Vagina (tissue), 2 donors: Measurements from ENCODE around the gene KCP.

Source experiments
- POLR2A ChIP-seq, 2 donors: fragments of 450-650 bp; IDR thresholded peaks; one replicate each; pipeline ENCODE4 v1.6.1; 2017; ENCODE audit warnings: antibody characterized with exemption in 2 of 2, mild to moderate bottlenecking in 2 of 2, moderate library complexity in 2 of 2
- TF ChIP-seq, protein P1 (sequence below), 3 experiments: fragments of 450-650 bp in 2 of 3; fragments of 200-600 bp in 1 of 3; sonication (generic) in 1 of 3; IDR thresholded peaks; one replicate each; pipeline ENCODE4 v1.5.1; 2017 to 2019; ENCODE audit warnings: antibody characterized with exemption in 3 of 3, mild to moderate bottlenecking in 2 of 3, moderate library complexity in 2 of 3

DNA sequence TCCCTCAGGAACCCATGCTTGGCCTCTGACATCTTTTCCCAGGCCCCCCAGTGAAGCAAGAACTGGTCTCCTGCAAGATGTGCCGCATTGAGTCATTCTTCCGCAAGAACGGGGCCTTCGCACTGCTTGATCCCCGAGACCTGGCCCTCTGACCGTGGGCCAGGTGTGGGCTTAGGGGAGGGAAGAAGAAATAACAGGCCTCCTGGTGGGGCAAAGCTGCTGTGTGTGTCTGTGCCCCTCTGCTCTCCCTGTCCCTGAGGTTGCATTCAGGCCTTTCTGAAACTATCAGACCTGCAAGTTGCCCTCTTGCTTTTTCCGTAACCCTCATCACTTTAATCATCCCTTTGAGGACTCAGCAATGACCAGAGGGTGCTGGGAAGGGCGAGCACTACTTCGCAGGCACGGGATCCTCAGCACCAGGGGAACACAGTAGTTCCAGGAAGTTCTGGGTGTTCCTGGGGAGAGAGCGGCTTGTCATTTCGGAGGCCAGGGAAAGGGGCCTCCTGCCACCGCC, 41.8 kb downstream of the KCP start:
- TF ChIP-seq, protein P1, sequence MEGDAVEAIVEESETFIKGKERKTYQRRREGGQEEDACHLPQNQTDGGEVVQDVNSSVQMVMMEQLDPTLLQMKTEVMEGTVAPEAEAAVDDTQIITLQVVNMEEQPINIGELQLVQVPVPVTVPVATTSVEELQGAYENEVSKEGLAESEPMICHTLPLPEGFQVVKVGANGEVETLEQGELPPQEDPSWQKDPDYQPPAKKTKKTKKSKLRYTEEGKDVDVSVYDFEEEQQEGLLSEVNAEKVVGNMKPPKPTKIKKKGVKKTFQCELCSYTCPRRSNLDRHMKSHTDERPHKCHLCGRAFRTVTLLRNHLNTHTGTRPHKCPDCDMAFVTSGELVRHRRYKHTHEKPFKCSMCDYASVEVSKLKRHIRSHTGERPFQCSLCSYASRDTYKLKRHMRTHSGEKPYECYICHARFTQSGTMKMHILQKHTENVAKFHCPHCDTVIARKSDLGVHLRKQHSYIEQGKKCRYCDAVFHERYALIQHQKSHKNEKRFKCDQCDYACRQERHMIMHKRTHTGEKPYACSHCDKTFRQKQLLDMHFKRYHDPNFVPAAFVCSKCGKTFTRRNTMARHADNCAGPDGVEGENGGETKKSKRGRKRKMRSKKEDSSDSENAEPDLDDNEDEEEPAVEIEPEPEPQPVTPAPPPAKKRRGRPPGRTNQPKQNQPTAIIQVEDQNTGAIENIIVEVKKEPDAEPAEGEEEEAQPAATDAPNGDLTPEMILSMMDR (IDR thresholded peaks at IDR 0.05): no peak
- no peak for TF ChIP-seq POLR2A (IDR thresholded peaks at IDR 0.05)
